ENCODE measurements around the gene SF3A2. TPM values are rescaled to one million over a fixed set of nuclear protein-coding genes. Genes with fewer than 3 reads are reported as not detected.
"Not testable (repeated sequence)": the region's sequence is repeated elsewhere in the genome, so short reads cannot be mapped to it uniquely, and the experiment has no call there.

The SF3A2 gene
- 44.8 TPM for total RNA-seq

GRCh38 chr19:2236314-2237050, at the start of gene SF3A2, which contains the start of gene PLEKHJ1:
Gene SF3A2 (plus strand): TSS chr19:2236824. CDS start chr19:2243419, 6,595 bp downstream.
Gene PLEKHJ1 (minus strand): TSS chr19:2236329. CDS start chr19:2236248, 81 bp downstream.
- peak; percentile 100 for DNase-seq

DNA sequence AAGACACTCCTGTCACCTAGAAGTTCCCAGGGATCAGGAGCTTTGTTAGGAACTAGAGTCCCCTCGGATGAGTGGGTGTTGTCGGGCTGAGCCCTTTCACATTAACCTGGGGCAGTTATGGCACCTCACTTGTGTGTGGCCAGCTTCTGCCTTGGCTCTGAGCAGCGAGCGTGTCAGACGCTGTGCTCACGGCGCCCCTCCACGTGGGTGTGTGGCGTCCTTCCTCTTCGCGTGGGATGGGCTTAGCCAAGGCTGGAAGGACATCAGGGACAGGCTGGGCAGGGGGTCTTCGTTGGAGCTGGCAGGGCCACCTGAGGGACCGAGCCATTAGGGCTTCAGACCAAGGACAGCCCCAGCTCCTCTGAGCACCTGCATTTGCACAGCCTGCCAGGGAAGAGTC, 49.5 kb upstream of the SF3A2 start:
- DNase-seq, result no peak

DNA sequence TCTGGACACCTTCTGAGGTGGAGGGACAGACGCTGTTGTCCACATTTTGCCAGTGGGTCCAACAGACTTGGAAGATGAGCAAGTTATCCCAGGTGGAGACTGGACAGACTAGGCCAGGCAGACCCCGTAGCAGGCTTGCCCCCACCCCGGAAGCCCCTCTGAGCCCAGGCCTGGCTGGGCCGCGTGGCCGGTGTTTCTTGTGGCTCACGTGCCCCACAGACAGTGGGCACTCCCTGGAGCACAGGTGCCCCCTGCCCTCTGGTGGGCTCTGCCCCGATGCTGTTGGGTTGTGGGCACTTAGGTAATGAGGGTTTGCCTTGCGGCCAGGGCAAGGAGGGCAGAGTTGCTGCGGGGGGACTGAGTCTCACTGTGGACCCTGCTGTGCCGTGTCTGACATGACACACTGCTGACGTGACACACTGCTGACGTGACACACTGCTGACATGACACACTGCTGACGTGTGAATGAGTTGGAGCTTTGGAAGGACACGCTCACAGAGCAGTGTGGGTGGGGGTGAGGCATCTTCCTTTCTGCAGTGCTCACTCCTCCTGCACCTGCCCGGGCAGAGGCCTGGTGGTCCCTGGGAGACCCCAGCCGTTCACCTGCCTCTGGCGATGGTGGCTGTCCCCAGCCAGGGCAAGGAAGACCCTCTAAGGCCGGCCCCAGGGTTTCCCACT, 47.8 kb upstream of the SF3A2 start:
- no peak for DNase-seq

- no peak for DNase-seq
Observed at GRCh38 chr19:2189880-2190279, 46.7 kb upstream of the SF3A2 start.

GRCh38 chr19:2190848-2191455, 45.7 kb upstream of the SF3A2 start:
- no peak for DNase-seq

- DNase-seq, result no peak
Observed at GRCh38 chr19:2191456-2192310, 44.9 kb upstream of the SF3A2 start.

- no peak for DNase-seq
Observed at GRCh38 chr19:2192862-2193261, 43.8 kb upstream of the SF3A2 start.

DNA sequence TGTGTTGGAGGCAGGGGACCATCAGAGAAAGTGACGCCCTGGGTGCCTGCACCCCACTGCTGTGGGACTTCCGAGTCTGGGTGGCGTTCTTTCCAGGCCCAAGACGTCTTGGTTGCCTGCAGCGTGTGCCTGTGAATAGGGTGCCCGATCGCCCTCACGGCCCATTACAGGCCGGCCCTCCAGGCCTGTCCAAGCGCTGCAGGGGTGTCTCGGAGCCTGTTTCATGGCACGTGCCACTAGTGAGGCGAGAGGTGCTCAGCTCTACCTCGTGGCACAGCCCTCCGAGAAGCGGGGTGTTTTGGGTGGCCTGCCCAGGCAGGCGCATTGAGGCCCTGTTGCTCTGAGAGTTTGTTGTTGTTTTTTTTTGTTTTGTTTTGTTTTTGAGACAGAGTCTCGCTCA, 42.8 kb upstream of the SF3A2 start:
- DNase-seq, result no peak

DNA sequence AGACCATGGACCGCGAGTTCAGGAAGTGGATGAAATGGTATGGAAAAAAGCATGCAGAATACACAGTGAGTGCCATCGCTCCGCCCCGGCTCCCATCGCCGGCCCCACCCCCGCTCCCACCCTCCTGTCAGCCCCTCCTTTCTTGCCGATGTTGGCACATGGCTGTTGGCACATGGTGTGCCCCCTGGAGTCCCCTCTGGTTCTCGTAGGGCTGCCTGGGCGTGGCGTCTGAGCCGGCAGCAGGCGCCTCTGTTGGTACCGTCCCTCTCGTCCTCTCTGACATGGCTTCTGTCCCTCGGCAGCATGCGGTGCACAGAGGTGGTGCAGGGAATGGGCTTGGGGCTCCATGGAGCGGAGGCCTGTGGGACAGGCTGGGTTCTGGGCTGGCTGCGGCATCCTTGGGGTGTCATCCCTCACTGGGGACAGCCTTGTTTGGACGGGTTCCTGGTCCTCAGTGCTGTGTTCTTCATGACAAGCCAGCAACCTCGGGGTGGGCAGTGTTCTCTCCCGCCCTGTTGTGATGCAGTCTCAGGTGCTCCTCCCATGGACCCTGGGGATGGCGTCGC, 42.0 kb upstream of the SF3A2 start:
- no peak for DNase-seq

- DNase-seq, result no peak
Observed at GRCh38 chr19:2195361-2195760, 41.3 kb upstream of the SF3A2 start.

DNA sequence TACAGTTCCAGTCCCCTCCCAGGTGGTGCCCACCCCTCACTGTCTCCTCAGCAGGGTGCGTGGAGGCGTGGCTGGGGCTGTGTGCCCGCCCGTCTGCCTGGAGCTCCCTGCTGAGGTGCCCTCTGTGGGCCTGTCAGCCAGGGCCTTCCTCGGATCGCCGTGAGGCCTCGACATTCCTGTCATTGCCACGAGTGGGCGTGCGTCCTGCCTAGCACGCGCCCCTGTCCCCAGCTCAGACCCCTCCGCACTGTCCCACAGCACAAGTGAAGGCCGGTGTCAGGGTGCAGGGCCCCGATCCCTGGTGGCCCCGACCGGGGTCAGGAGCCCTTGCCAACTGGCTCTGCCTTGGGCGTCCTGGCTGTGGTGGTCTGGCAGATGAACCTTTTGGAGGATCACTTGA, 40.7 kb upstream of the SF3A2 start:
- DNase-seq, result no peak

- no peak for DNase-seq
Observed at GRCh38 chr19:2197270-2197669, 39.4 kb upstream of the SF3A2 start.

GRCh38 chr19:2198317-2198716, 38.3 kb upstream of the SF3A2 start:
- DNase-seq, result no peak

GRCh38 chr19:2199215-2199614, 37.4 kb upstream of the SF3A2 start:
- DNase-seq, result no peak

DNA sequence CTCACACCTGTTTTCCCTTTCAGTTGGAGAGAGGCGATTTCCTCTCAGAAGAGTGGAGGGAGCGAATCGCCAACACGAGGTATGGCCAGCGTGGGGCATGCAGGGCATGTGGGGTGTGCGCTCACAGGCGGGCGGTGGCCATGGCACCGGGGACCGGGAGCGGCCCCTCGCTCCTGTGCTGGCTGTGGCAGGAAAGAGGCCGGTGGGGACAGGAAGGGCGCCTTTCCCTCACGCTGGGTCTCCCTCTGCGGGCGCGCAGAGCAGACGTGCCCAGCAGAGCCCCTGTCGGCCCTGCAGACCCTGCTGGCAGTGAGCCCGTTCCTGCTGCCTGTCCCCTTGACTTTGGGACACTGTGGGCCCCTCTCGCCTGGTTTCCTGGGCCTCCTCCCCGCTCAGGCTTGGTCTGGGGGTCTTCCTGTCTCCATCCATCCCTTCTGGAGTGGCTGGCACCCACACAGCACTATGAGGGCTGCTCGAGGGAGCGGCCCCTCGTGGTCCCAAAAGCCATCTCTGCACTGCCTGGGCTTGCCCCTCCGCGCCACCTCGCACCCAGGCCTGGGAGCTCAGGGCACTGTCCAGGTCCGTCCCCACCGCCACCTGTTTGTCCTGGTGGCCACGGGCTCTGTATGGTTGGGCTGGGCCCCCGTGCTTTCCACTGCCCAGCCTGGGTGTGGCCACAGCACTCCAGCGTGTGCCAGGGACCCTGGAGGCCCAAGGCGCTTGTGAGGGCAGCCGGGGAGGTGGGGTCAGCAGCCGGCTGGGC, 36.6 kb upstream of the SF3A2 start:
- no peak for DNase-seq

- not testable (repeated sequence) for DNase-seq
Observed at GRCh38 chr19:2200624-2201294, 35.9 kb upstream of the SF3A2 start.

DNA sequence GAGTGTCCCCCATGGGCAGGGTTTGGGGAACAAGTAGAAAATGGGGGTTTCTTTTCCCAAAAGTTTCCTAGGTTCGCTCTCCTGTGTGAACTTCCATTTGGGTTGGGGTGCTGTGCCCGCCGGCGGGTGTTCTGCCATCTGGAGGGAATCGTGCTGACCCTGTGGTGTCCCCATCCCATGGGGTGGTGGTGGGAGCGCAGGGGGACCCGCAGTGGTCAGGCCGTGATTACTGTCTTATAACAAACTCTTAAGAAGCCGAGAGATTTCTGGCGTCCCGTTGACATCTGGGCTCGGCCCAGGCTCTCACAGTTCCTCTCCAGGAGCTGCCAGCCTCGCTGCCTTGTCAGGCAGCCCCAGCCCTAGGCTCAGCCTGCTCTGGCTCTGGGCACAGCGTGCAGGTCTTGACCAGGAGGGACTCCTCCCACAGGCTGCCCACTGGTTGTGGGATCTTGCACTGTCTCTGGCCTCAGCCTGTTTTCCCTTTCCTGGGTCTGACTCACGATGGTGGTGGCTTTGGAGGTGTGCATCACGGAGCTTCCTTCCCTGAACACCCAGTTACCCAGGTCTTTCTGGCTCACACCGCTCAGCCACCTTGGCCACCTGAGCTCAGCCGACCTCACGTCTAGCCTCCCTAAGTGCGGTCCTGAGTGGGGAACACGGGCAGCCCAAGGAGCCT, 35.0 kb upstream of the SF3A2 start:
- no peak for DNase-seq

DNA sequence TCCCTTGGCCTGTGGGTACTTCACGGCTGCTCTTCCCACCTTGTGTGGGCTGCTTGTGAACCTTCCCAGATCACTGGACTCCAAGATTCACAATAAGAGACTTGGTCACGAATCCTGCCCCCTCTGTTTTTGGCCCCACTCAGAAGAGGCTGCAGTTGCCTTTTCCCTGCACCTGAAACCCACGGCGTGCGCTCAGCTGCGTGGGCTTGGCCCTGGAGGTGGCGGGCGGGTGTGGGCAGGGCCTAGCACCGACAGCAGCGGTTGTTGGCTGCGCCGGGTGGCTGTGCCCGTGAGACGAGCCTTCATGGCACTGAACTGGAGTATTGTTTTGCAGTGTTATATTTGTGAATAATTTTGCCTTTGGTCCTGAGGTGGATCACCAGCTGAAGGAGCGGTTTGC, 34.3 kb upstream of the SF3A2 start:
- no peak for DNase-seq

GRCh38 chr19:2207008-2207407, 29.6 kb upstream of the SF3A2 start:
- DNase-seq, result no peak
